GM12878 (cell line): ENCODE data around the gene FBXO21. TPM values are rescaled to one million over a fixed set of nuclear protein-coding genes. Genes with fewer than 3 reads are reported as not detected.

Experiments used
- ATAC-seq: fragments of 200-7000 bp; cut with Tn5 transposase; 3 replicates; pipeline ENCODE4 v1.9.1; 2020; ENCODE audit warnings: mild to moderate bottlenecking, moderate library complexity
- BruUV-seq: library from RNA; stranded (reverse); fragments of 400-500 nt; replicated peaks from 2 replicates; lab custom pipeline; 2021; lab: Mats Ljungman, UMichigan
- CTCF ChIA-PET: fragments of 300-600 bp; sonication (Branson Sonifier 250); formaldehyde crosslinking; extraction: SDS; loops from one replicate; lab custom pipeline; 2021; ENCODE audit warnings: inconsistent platforms; lab: Yijun Ruan, JAX
- POLR2A ChIA-PET: fragments of 350-600 bp; formaldehyde crosslinking; extraction: SDS; loops from one replicate; lab custom pipeline; 2021; ENCODE audit warnings: inconsistent platforms; lab: Charles Lee
- RAD21 ChIA-PET: fragments of 300-600 bp; sonication (Branson Sonifier 250); formaldehyde crosslinking; loops from one replicate; lab custom pipeline; 2023; ENCODE audit warnings: antibody characterized with exemption; ENCODE audit not compliant: unreplicated experiment; lab: Charles Lee
- SMC1A ChIA-PET: fragments of 300-600 bp; sonication (Branson Sonifier 250); formaldehyde crosslinking; loops from one replicate; lab custom pipeline; 2023; ENCODE audit not compliant: unreplicated experiment, uncharacterized antibody; lab: Charles Lee
- DNase-seq: peaks from one replicate; pipeline ENCODE4 v3.0.0-alpha.2; 2011; ENCODE audit warnings: low read depth, low spot score
- FAIRE-seq: peaks from 3 replicates; lab custom pipeline; 2011; peaks lifted over from hg19 to GRCh38; lab: Jason Lieb, UNC
- H2AFZ ChIP-seq: 2 replicates; pipeline ENCODE4 v1.6.0; 2011; ENCODE audit warnings: low read depth, low read length, control low read depth; ENCODE audit not compliant: control insufficient read depth
- H3K27ac ChIP-seq: 2 replicates; pipeline ENCODE4 v1.5.1; 2011; ENCODE audit warnings: control low read depth; ENCODE audit not compliant: control insufficient read depth, insufficient read depth
- H3K27me3 ChIP-seq, 2 experiments: replicated peaks in 1 of 2; 2 replicates each; pipeline versions ENCODE4 v1.6.0 to v1.6.1; 2011; ENCODE audit warnings: low read length in 1 of 2; ENCODE audit not compliant: control insufficient read depth in 2 of 2, insufficient read depth in 2 of 2
- H3K36me3 ChIP-seq, 2 experiments: 2 replicates each; pipeline ENCODE4 v1.5.1; 2011; ENCODE audit warnings: low read length in 1 of 2; ENCODE audit not compliant: control insufficient read depth in 2 of 2, insufficient read depth in 2 of 2
- H3K4me1 ChIP-seq: 2 replicates; pipeline ENCODE4 v1.6.1; 2011; ENCODE audit warnings: mild to moderate bottlenecking, low read length, moderate library complexity, mixed read lengths; ENCODE audit not compliant: control insufficient read depth, insufficient read depth
- H3K4me2 ChIP-seq: 2 replicates; pipeline ENCODE4 v1.6.0; 2011; ENCODE audit warnings: control low read depth; ENCODE audit not compliant: control insufficient read depth, insufficient read depth
- H3K4me3 ChIP-seq: fragments of 200-600 bp; sonication (generic); 2 replicates; pipeline ENCODE4 v1.5.1; 2016
- H3K79me2 ChIP-seq: 2 replicates; pipeline ENCODE4 v1.6.0; 2011; ENCODE audit warnings: low read length; ENCODE audit not compliant: control insufficient read depth, insufficient read depth
- H3K9ac ChIP-seq: 2 replicates; pipeline ENCODE4 v1.8.0; 2011; ENCODE audit warnings: low read length, control low read depth, mixed read lengths; ENCODE audit not compliant: control insufficient read depth, insufficient read depth
- H3K9me3 ChIP-seq: replicated peaks from 3 replicates; pipeline ENCODE4 v1.5.1; 2011; ENCODE audit warnings: mild to moderate bottlenecking, low read length; ENCODE audit not compliant: control insufficient read depth, insufficient read depth
- H4K20me1 ChIP-seq: 2 replicates; pipeline ENCODE4 v1.6.0; 2011; ENCODE audit not compliant: control insufficient read depth, insufficient read depth
- ATF7 ChIP-seq: fragments of 450-650 bp; IDR thresholded peaks from 2 replicates; pipeline ENCODE4 v1.6.1; 2016; ENCODE audit warnings: low read depth, mild to moderate bottlenecking
- BCL3 ChIP-seq: IDR thresholded peaks from 2 replicates; pipeline ENCODE4 v1.6.1; 2011; ENCODE audit warnings: borderline replicate concordance, low read depth, mild to moderate bottlenecking, moderate library complexity, low read length; ENCODE audit not compliant: insufficient read depth, poor library complexity, severe bottlenecking
- BRCA1 ChIP-seq: IDR thresholded peaks from 2 replicates; pipeline ENCODE4 v1.6.1; 2011; ENCODE audit warnings: low read depth, low read length, improper control_type of control experiment
- CHD2 ChIP-seq: IDR thresholded peaks from 2 replicates; pipeline ENCODE4 v1.6.1; 2011; ENCODE audit warnings: low read depth, low read length, improper control_type of control experiment, borderline replicate concordance
- E2F8 ChIP-seq: fragments of 450-650 bp; IDR thresholded peaks from 2 replicates; pipeline ENCODE4 v1.6.1; 2018; ENCODE audit warnings: mild to moderate bottlenecking, low read depth, moderate library complexity; ENCODE audit not compliant: partially characterized antibody
- HDGF ChIP-seq: fragments of 450-650 bp; IDR thresholded peaks from 2 replicates; pipeline ENCODE4 v1.6.1; 2016; ENCODE audit warnings: antibody characterized with exemption
- MTA2 ChIP-seq: fragments of 450-650 bp; IDR thresholded peaks from 2 replicates; pipeline ENCODE4 v1.6.1; 2016; ENCODE audit warnings: low read depth, mild to moderate bottlenecking, moderate library complexity
- NBN ChIP-seq: fragments of 450-650 bp; IDR thresholded peaks from 2 replicates; pipeline ENCODE4 v1.6.1; 2016
- NFYA ChIP-seq: IDR thresholded peaks from 2 replicates; pipeline ENCODE4 v1.6.1; 2011; ENCODE audit warnings: low read depth, mild to moderate bottlenecking, low read length, improper control_type of control experiment, borderline replicate concordance
- NFYB ChIP-seq: IDR thresholded peaks from 2 replicates; pipeline ENCODE4 v1.6.1; 2011; ENCODE audit warnings: low read depth, mild to moderate bottlenecking, low read length, improper control_type of control experiment, moderate library complexity; ENCODE audit not compliant: insufficient read depth
- RB1 ChIP-seq: fragments of 450-650 bp; formaldehyde crosslinking; IDR thresholded peaks from 2 replicates; pipeline ENCODE4 v1.6.1; 2017; ENCODE audit warnings: mild to moderate bottlenecking, borderline replicate concordance
- SREBF1 ChIP-seq: IDR thresholded peaks from 2 replicates; pipeline ENCODE4 v1.6.1; 2012; ENCODE audit warnings: mild to moderate bottlenecking, low read length
- TCF7 ChIP-seq: IDR thresholded peaks from 2 replicates; pipeline ENCODE4 v1.6.1; 2014; ENCODE audit warnings: antibody characterized with exemption, borderline replicate concordance
- WGBS: methylation state at CpG from one replicate; pipeline ENCODE4 v1.1.6; 2016; ENCODE audit warnings: low lambda C conversion rate; ENCODE audit not compliant: insufficient replicate concordance, insufficient coverage; ENCODE audit errors: missing lambda C conversion rate; 5-methylcytosine and 5-hydroxymethylcytosine counted together
- in situ Hi-C: fragments of 300-500 bp; cut with MboI; formaldehyde crosslinking; loops from 9 replicates; pipeline ENCODE4 v1.14.3; 2018; ENCODE audit warnings: mixed read lengths
- intact Hi-C: fragments of 100-400 bp; cut with micrococcal nuclease; formaldehyde crosslinking; loops from one replicate; pipeline ENCODE4 v1.14.2; 2022; ENCODE audit not compliant: unreplicated experiment
- polyA plus RNA-seq, 11 experiments: library from polyadenylated mRNA; depleted of rRNA in 4 of 11; unstranded in 6 of 11; stranded (reverse) in 5 of 11; fragments of >200 nt; fragmentation: Nextera tagmentation in 4 of 11; fragmentation: Illumina TruSeq in 1 of 11; extraction: Ambion mirVana in 4 of 11; extraction: Trizol in 1 of 11; gene quantifications; 1 replicate in 1 of 11; 2 replicates in 10 of 11; pipeline versions ENCODE4 v1.2.1 to v1.2.3, GENCODE V29; 2011 to 2016; ENCODE audit warnings: inconsistent platforms in 2 of 11, missing spikeins in 2 of 11, low read depth in 1 of 11
- total RNA-seq, 4 experiments: library from RNA; depleted of rRNA in 3 of 4; stranded (reverse); fragments of >200 nt in 3 of 4; fragmentation: Illumina TruSeq in 1 of 4; extraction: Trizol in 1 of 4; gene quantifications; 2 replicates each; pipeline versions ENCODE4 v1.2.1 to v1.2.3, GENCODE V29; 2013 to 2021

FBXO21 gene
- total and polyA plus RNA-seq, 10 of the 15 experiments (the other 5 are each of a cell fraction or from before 2014, with no cell fraction given) = 5.5 to 32.6 (median 18.9) TPM

DNA sequence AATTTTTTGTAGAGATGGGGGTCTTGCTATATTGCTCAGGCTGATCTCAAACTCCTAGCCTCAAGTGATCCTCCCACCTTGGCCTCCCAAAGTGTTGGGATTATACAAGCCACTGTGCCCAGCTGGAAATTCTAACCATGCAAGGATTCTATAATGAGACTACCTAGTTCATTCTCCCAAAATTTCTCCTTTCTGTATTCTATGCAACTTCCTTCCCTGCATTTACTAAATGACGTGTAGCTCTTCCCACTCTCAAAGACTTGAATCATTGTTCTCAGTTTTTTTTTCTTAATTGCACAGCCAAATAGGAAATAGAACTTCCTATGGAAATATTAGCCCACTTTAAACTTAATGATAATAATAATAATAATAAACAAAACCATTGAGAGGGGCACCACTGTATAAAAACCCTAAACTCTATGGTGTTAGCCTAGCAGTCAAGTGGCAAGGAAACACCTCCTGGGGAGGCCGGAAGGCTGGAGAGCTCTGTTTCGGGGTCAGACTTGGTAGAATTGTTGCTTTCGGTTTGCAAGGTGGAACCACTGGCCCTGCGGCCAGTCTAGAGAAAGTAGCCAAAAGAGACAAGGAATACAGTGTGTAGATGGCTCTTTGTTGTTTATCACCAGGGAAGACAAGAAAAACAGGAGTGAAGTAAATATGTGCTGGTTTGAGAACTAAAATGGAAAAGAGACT, 51.1 kb downstream of the FBXO21 start (continued):
- no peak for TF ChIP-seq E2F8
- no peak for TF ChIP-seq BRCA1
- TF ChIP-seq ATF7 = no peak

- H3K4me1 ChIP-seq = no peaks in the 10 kb centered on the region
- no peak overlapping the region for H3K9ac ChIP-seq
- no peak for TF ChIP-seq SREBF1
- TF ChIP-seq MTA2 = no peak
- TF ChIP-seq RB1 = no peak
- TF ChIP-seq BCL3 = no peak
- TF ChIP-seq TCF7 = no peak
- no peak for TF ChIP-seq NFYB
- no peak for TF ChIP-seq NFYA
- no peak for TF ChIP-seq HDGF
- no peak for TF ChIP-seq NBN
- no peak for TF ChIP-seq CHD2
- TF ChIP-seq, all 136 proteins: peak for 0
- no peak overlapping the region for H3K4me3 ChIP-seq
- H3K9me3 ChIP-seq = no peaks in the 10 kb centered on the region
- H3K79me2 ChIP-seq = no peaks in the 10 kb centered on the region
- no TSS peak for BruUV-seq
- H2AFZ ChIP-seq = no peak overlapping the region
- FAIRE-seq (no peak), ATAC-seq (no peak), DNase-seq (no peak)
- H3K4me2 ChIP-seq = no peak overlapping the region
- no peaks in the 10 kb centered on the region for H3K36me3 ChIP-seq
- H4K20me1 ChIP-seq = no peaks in the 10 kb centered on the region
- 95% methylated on average over 2 of the region's 2 CpGs for WGBS
- intact Hi-C loops (no loop called here), in situ Hi-C loops (no loop called here)
- ChIA-PET SMC1A (no interaction called here), CTCF (no interaction called here), RAD21 (no interaction called here), POLR2A (no interaction called here)
- no peak overlapping the region for H3K27ac ChIP-seq
- H3K27me3 ChIP-seq = no peaks in the 10 kb centered on the region
Measured at GRCh38 chr12:117134721-117135120, 55.5 kb downstream of the FBXO21 start.
